Esophagus muscularis mucosa (tissue), 3 donors: ENCODE data around the gene MRPS21.
"Not testable (repeated sequence)": the region's sequence is repeated elsewhere in the genome, so short reads cannot be mapped to it uniquely, and the experiment has no call there.

Source experiments
- POLR2A ChIP-seq: fragments of 450-650 bp; IDR thresholded peaks from one replicate; pipeline ENCODE4 v1.6.1; 2017; ENCODE audit warnings: antibody characterized with exemption, moderate library complexity, mild to moderate bottlenecking, low read depth
- POLR2AphosphoS5 ChIP-seq, 2 donors: sonication (generic); formaldehyde crosslinking; IDR thresholded peaks; one replicate each; pipeline ENCODE4 v1.6.1; 2017; ENCODE audit warnings: antibody characterized with exemption in 2 of 2
- TF ChIP-seq, protein P1 (sequence below), 3 experiments: fragments of 200-600 bp in 2 of 3; fragments of 450-650 bp in 1 of 3; sonication (generic) in 2 of 3; IDR thresholded peaks; one replicate each; pipeline ENCODE4 v1.5.1; 2017 to 2019; ENCODE audit warnings: antibody characterized with exemption in 3 of 3, mild to moderate bottlenecking in 2 of 3, moderate library complexity in 1 of 3

DNA sequence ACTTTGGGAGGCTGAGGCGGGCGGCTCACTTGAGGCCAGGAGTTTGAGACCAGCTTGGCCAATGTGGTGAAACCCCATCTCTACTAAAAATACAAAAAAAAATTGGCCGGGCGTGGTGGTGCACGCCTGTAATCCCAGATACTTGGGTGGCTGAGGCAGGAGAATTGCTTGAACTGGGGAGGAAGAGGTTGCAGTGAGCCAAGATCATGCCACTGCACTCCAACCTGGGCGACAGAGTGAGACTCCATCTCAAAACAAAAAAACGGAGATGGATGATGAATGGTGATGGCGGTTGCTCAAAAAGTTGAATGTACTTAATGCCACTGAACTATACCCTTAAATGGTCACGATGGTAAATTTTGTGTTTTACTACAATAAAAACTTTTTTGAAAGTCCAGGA lies 14.9 kb downstream of the MRPS21 start:
- TF ChIP-seq, protein P1, sequence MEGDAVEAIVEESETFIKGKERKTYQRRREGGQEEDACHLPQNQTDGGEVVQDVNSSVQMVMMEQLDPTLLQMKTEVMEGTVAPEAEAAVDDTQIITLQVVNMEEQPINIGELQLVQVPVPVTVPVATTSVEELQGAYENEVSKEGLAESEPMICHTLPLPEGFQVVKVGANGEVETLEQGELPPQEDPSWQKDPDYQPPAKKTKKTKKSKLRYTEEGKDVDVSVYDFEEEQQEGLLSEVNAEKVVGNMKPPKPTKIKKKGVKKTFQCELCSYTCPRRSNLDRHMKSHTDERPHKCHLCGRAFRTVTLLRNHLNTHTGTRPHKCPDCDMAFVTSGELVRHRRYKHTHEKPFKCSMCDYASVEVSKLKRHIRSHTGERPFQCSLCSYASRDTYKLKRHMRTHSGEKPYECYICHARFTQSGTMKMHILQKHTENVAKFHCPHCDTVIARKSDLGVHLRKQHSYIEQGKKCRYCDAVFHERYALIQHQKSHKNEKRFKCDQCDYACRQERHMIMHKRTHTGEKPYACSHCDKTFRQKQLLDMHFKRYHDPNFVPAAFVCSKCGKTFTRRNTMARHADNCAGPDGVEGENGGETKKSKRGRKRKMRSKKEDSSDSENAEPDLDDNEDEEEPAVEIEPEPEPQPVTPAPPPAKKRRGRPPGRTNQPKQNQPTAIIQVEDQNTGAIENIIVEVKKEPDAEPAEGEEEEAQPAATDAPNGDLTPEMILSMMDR (IDR thresholded peaks at IDR 0.05): not testable (repeated sequence)
- TF ChIP-seq POLR2A; POLR2AphosphoS5 (IDR thresholded peaks at IDR 0.05): not testable (repeated sequence)
